ES-I3 (cell line): ENCODE measurements around the gene AAR2.

Source experiments
- H3K36me3 ChIP-seq: 2 replicates; pipeline ENCODE4 v1.6.1; 2013; ENCODE audit warnings: mild to moderate bottlenecking, low read length, control low read depth, moderate library complexity; ENCODE audit not compliant: insufficient read depth
- H3K4me1 ChIP-seq: 2 replicates; pipeline ENCODE4 v1.6.1; 2013; ENCODE audit warnings: mild to moderate bottlenecking, control low read depth, low read length; ENCODE audit not compliant: insufficient read depth
- H3K9ac ChIP-seq: 2 replicates; pipeline ENCODE4 v1.6.1; 2013; ENCODE audit warnings: low read depth, mild to moderate bottlenecking, low read length, moderate library complexity
- H3K9me3 ChIP-seq: 2 replicates; pipeline ENCODE4 v1.6.1; 2013; ENCODE audit warnings: mild to moderate bottlenecking, low read length, moderate library complexity; ENCODE audit not compliant: control insufficient read depth, insufficient read depth

Gene AAR2

GRCh38 chr20:36259177-36260061, 23.1 kb downstream of the AAR2 start:
- Histone ChIP-seq H3K4me1 (peaks cover 8% of the 10 kb centered on the region; the same call in 1 of the 2 replicates), H3K36me3 (no peaks in the 10 kb centered on the region; the same call in 1 of the 2 replicates), H3K9ac (no peak overlapping the region), H3K9me3 (no peaks in the 10 kb centered on the region)

- Histone ChIP-seq H3K4me1 (peaks cover 8% of the 10 kb centered on the region; the same call in 1 of the 2 replicates), H3K36me3 (no peaks in the 10 kb centered on the region), H3K9me3 (no peaks in the 10 kb centered on the region), H3K9ac (no peak overlapping the region)
These were observed 24.0 kb downstream of the AAR2 start for GRCh38 chr20:36260316-36260715.

- Histone ChIP-seq H3K36me3 (no peaks in the 10 kb centered on the region), H3K9ac (no peak overlapping the region), H3K9me3 (no peaks in the 10 kb centered on the region), H3K4me1 (peaks cover 8% of the 10 kb centered on the region; the same call in 1 of the 2 replicates)
These were observed 25.3 kb downstream of the AAR2 start for GRCh38 chr20:36261389-36262105.

GRCh38 chr20:36262440-36262839, 26.2 kb downstream of the AAR2 start:
- no peaks in the 10 kb centered on the region for H3K36me3 ChIP-seq
- no peaks in the 10 kb centered on the region for H3K9me3 ChIP-seq
- H3K9ac ChIP-seq: no peak overlapping the region

GRCh38 chr20:36264426-36265246, 28.4 kb downstream of the AAR2 start:
- Histone ChIP-seq H3K9me3 (no peaks in the 10 kb centered on the region), H3K4me1 (peaks cover 6% of the 10 kb centered on the region), H3K9ac (no peak overlapping the region), H3K36me3 (no peaks in the 10 kb centered on the region)

More at GRCh38 chr20:36262440-36262839, 26.2 kb downstream of the AAR2 start:
- peaks cover 8% of the 10 kb centered on the region; the same call in 1 of the 2 replicates for H3K4me1 ChIP-seq

GRCh38 chr20:36266189-36266588, 29.9 kb downstream of the AAR2 start:
- Histone ChIP-seq H3K4me1 (peaks cover 10% of the 10 kb centered on the region), H3K9ac (no peak overlapping the region), H3K9me3 (no peaks in the 10 kb centered on the region), H3K36me3 (no peaks in the 10 kb centered on the region)

GRCh38 chr20:36267605-36268381, 31.5 kb downstream of the AAR2 start:
- no peaks in the 10 kb centered on the region for H3K36me3 ChIP-seq

GRCh38 chr20:36268440-36269342, 32.4 kb downstream of the AAR2 start:
- no peaks in the 10 kb centered on the region for H3K36me3 ChIP-seq
- no peak overlapping the region for H3K9ac ChIP-seq
- no peaks in the 10 kb centered on the region for H3K9me3 ChIP-seq
- H3K4me1 ChIP-seq: peaks cover 10% of the 10 kb centered on the region

More at GRCh38 chr20:36267605-36268381, 31.5 kb downstream of the AAR2 start:
- no peaks in the 10 kb centered on the region for H3K9me3 ChIP-seq
- H3K9ac ChIP-seq: no peak overlapping the region
- H3K4me1 ChIP-seq: peaks cover 10% of the 10 kb centered on the region

- peaks cover 10% of the 10 kb centered on the region for H3K4me1 ChIP-seq
- no peak overlapping the region for H3K9ac ChIP-seq
- H3K9me3 ChIP-seq: no peaks in the 10 kb centered on the region
- no peaks in the 10 kb centered on the region for H3K36me3 ChIP-seq
These were observed 33.2 kb downstream of the AAR2 start for GRCh38 chr20:36269507-36269906.

- H3K36me3 ChIP-seq: no peaks in the 10 kb centered on the region
- peaks cover 10% of the 10 kb centered on the region for H3K4me1 ChIP-seq
- H3K9ac ChIP-seq: no peak overlapping the region
- no peaks in the 10 kb centered on the region for H3K9me3 ChIP-seq
These were observed 34.7 kb downstream of the AAR2 start for GRCh38 chr20:36270744-36271638.

GRCh38 chr20:36271639-36272546, 35.6 kb downstream of the AAR2 start:
- H3K9ac ChIP-seq: no peak overlapping the region
- no peaks in the 10 kb centered on the region for H3K9me3 ChIP-seq
- peaks cover 10% of the 10 kb centered on the region for H3K4me1 ChIP-seq
- H3K36me3 ChIP-seq: no peaks in the 10 kb centered on the region
